OCI-LY1 (cell line): ENCODE results near the gene HACE1.
A peak's percentile ranks its signal among the peaks of the same experiment; 100 is the strongest.

Experiments used
- H2AFZ ChIP-seq: fragments of 200-600 bp; sonication (generic), shearing (Covaris generic); 2 replicates; pipeline ENCODE4 v1.6.0; 2014; ENCODE audit warnings: antibody characterized with exemption, mild to moderate bottlenecking, low read length
- H3F3A ChIP-seq: fragments of 200-600 bp; sonication (generic), shearing (Covaris generic); 2 replicates; pipeline ENCODE4 v1.6.0; 2014; ENCODE audit warnings: mild to moderate bottlenecking, antibody characterized with exemption, low read length, moderate library complexity; ENCODE audit not compliant: insufficient read depth
- H3K27ac ChIP-seq: fragments of 200-600 bp; sonication (generic); 2 replicates; pipeline ENCODE4 v1.5.1; 2014; ENCODE audit warnings: low read length, mixed run types, mild to moderate bottlenecking, low read depth; ENCODE audit not compliant: poor library complexity, severe bottlenecking
- H3K27me3 ChIP-seq: fragments of 200-600 bp; sonication (generic); 2 replicates; pipeline ENCODE4 v1.6.0; 2014; ENCODE audit warnings: antibody characterized with exemption, mild to moderate bottlenecking, low read length, moderate library complexity; ENCODE audit not compliant: insufficient read depth
- H3K36me3 ChIP-seq: fragments of 200-600 bp; sonication (generic); 2 replicates; pipeline ENCODE4 v1.6.1; 2014; ENCODE audit warnings: mild to moderate bottlenecking, antibody characterized with exemption, low read length, moderate library complexity, mixed read lengths; ENCODE audit not compliant: insufficient read depth
- H3K4me1 ChIP-seq: fragments of 200-600 bp; sonication (generic); 2 replicates; pipeline ENCODE4 v1.5.1; 2014; ENCODE audit warnings: mild to moderate bottlenecking, low read length, moderate library complexity; ENCODE audit not compliant: insufficient read depth, severe bottlenecking
- H3K4me2 ChIP-seq: fragments of 200-600 bp; sonication (generic), shearing (Covaris generic); 2 replicates; pipeline ENCODE4 v1.6.1; 2014; ENCODE audit warnings: low read length
- H3K4me3 ChIP-seq: fragments of 200-600 bp; sonication (generic); 2 replicates; pipeline ENCODE4 v1.5.1; 2014; ENCODE audit warnings: low read length, low read depth, mild to moderate bottlenecking, mixed read lengths; ENCODE audit not compliant: poor library complexity, severe bottlenecking
- H3K79me2 ChIP-seq: fragments of 200-600 bp; shearing (Covaris generic); 2 replicates; pipeline ENCODE4 v1.6.1; 2016; ENCODE audit warnings: mixed run types, low read length, mixed read lengths; ENCODE audit not compliant: insufficient read depth
- H3K9ac ChIP-seq: fragments of 200-600 bp; sonication (generic), shearing (Covaris generic); 2 replicates; pipeline ENCODE4 v1.6.1; 2014; ENCODE audit warnings: mild to moderate bottlenecking, low read length, mixed read lengths
- H3K9me2 ChIP-seq: fragments of 200-600 bp; sonication (generic), shearing (Covaris generic); 2 replicates; pipeline ENCODE4 v1.6.1; 2014; ENCODE audit warnings: low read depth, mild to moderate bottlenecking, low read length, mixed read lengths
- H3K9me3 ChIP-seq: fragments of 200-600 bp; shearing (Covaris generic); 2 replicates; pipeline ENCODE4 v1.6.1; 2014; ENCODE audit warnings: low read length, mixed read lengths
- H4K20me1 ChIP-seq: fragments of 200-600 bp; sonication (generic), shearing (Covaris generic); 2 replicates; pipeline ENCODE4 v1.6.0; 2016; ENCODE audit warnings: mild to moderate bottlenecking, low read length; ENCODE audit not compliant: insufficient read depth
- EZH2 ChIP-seq: fragments of 200-600 bp; sonication (generic), shearing (Covaris generic); IDR thresholded peaks from 2 replicates; pipeline ENCODE4 v1.8.0; 2017; ENCODE audit warnings: borderline replicate concordance, mixed run types, mild to moderate bottlenecking, antibody characterized with exemption, low read length, moderate library complexity, mixed read lengths
- TF ChIP-seq, protein P1 (sequence below): fragments of 200-600 bp; sonication (generic), shearing (Covaris generic); IDR thresholded peaks from 2 replicates; pipeline ENCODE4 v1.5.1; 2017; ENCODE audit warnings: mild to moderate bottlenecking, antibody characterized with exemption, low read length, moderate library complexity, mixed read lengths

HACE1 gene

DNA sequence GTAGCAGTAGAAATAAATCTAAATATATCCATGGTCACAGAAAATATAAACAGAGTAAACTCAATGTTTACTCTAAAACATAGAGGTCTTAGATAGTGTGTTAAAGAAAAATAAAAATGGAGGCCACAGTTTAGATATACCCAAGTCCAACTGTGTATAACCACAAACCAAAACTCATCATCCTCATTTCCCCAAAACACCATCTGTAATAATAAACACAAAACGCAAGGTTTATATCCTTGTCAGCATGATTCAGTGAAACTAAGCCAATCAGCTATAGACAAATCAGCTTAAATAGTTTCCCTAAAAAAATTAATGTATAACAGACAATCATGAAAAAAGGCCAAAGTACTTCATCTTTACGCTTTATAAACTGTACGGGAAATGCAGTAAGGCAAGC lies 2.7 kb upstream of the HACE1 start:
- no peak overlapping the region for H3K4me2 ChIP-seq
- H2AFZ ChIP-seq = no peak overlapping the region
- no peak for TF ChIP-seq EZH2
- TF ChIP-seq, protein P1, sequence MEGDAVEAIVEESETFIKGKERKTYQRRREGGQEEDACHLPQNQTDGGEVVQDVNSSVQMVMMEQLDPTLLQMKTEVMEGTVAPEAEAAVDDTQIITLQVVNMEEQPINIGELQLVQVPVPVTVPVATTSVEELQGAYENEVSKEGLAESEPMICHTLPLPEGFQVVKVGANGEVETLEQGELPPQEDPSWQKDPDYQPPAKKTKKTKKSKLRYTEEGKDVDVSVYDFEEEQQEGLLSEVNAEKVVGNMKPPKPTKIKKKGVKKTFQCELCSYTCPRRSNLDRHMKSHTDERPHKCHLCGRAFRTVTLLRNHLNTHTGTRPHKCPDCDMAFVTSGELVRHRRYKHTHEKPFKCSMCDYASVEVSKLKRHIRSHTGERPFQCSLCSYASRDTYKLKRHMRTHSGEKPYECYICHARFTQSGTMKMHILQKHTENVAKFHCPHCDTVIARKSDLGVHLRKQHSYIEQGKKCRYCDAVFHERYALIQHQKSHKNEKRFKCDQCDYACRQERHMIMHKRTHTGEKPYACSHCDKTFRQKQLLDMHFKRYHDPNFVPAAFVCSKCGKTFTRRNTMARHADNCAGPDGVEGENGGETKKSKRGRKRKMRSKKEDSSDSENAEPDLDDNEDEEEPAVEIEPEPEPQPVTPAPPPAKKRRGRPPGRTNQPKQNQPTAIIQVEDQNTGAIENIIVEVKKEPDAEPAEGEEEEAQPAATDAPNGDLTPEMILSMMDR = no peak
- H3K4me3 ChIP-seq = no peak overlapping the region
- H3K4me1 ChIP-seq = peaks cover 16% of the 10 kb centered on the region
- no peak overlapping the region for H3K9ac ChIP-seq
- no peaks in the 10 kb centered on the region for H3K27me3 ChIP-seq
- no peaks in the 10 kb centered on the region for H4K20me1 ChIP-seq
- H3K36me3 ChIP-seq = no peaks in the 10 kb centered on the region
- H3F3A ChIP-seq = no peaks in the 10 kb centered on the region
- no peaks in the 10 kb centered on the region for H3K9me2 ChIP-seq
- H3K27ac ChIP-seq = no peak overlapping the region
- no peaks in the 10 kb centered on the region for H3K79me2 ChIP-seq
- H3K9me3 ChIP-seq = no peaks in the 10 kb centered on the region

DNA sequence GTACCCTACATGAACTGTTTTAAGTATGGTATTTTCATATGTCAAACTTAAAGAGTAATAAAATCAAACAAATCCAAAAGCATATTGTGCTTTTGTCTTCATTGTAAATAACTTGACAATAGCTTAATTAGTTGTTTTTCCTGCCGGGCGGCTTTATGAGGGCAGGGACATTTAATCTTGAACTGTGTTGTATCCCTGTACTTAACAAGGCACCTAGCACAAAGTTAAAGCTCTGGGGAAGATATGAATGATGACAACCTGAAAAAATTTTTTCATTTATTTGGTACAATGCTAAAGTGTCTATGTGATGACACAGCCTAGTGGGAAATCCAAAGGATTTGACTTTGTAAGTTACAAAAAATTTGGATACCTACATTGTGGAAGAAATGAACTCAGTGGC lies 502 bp upstream of the HACE1 start:
- H2AFZ ChIP-seq = peak overlapping the region; percentile 83
- peak overlapping the region; percentile 79; the same call in 1 of the 2 replicates for H3K9ac ChIP-seq
- no peaks in the 10 kb centered on the region for H3K9me2 ChIP-seq
- no peaks in the 10 kb centered on the region for H3F3A ChIP-seq
- no peak for TF ChIP-seq EZH2
- TF ChIP-seq, protein P1 = no peak
- no peaks in the 10 kb centered on the region for H4K20me1 ChIP-seq
- peak overlapping the region; percentile 87 for H3K4me3 ChIP-seq
- H3K4me2 ChIP-seq = peak overlapping the region; percentile 90
- no peaks in the 10 kb centered on the region for H3K79me2 ChIP-seq
- no peaks in the 10 kb centered on the region for H3K9me3 ChIP-seq
- no peaks in the 10 kb centered on the region for H3K27me3 ChIP-seq
- H3K36me3 ChIP-seq = no peaks in the 10 kb centered on the region
- peaks cover 16% of the 10 kb centered on the region for H3K4me1 ChIP-seq
- no peak overlapping the region for H3K27ac ChIP-seq

DNA sequence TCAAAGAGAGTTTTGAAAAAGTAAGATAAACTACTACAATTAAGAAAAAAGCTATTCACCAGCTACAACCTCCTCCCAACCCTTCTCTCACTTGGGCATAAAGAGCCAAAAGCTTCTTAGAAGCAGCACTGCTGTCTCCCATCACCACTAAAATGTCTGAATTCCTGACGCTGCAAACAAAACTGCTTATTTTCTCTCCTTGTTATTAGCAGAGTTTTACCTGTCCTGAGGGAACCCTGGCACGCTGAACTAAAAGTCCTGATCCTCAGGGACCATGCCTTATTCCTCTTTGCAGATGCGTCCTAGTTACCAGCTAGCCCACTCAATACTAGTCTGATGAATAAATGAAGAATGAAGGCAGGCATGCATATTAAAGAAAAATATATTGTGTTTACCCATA lies 1.1 kb downstream of the HACE1 start:
- Histone ChIP-seq H3F3A (no peaks in the 10 kb centered on the region), H3K9ac (peak overlapping the region; percentile 79), H3K27ac (no peak overlapping the region), H3K4me2 (peak overlapping the region; percentile 90), H3K79me2 (no peaks in the 10 kb centered on the region), H3K9me3 (no peaks in the 10 kb centered on the region), H3K4me1 (peaks cover 16% of the 10 kb centered on the region), H3K27me3 (no peaks in the 10 kb centered on the region), H4K20me1 (no peaks in the 10 kb centered on the region), H2AFZ (no peak overlapping the region), H3K36me3 (no peaks in the 10 kb centered on the region), H3K9me2 (no peaks in the 10 kb centered on the region), H3K4me3 (peak overlapping the region; percentile 87)
- TF ChIP-seq EZH2 = no peak
- TF ChIP-seq, protein P1 = no peak
